GM12878 (cell line): ENCODE results near the gene MAP7. TPM values are rescaled to one million over a fixed set of nuclear protein-coding genes. Genes with fewer than 3 reads are reported as not detected.

Experiments used
- ATAC-seq: fragments of 200-7000 bp; cut with Tn5 transposase; 3 replicates; pipeline ENCODE4 v1.9.1; 2020; ENCODE audit warnings: mild to moderate bottlenecking, moderate library complexity
- BruUV-seq: library from RNA; stranded (reverse); fragments of 400-500 nt; replicated peaks from 2 replicates; lab custom pipeline; 2021; lab: Mats Ljungman, UMichigan
- CTCF ChIA-PET: fragments of 300-600 bp; sonication (Branson Sonifier 250); formaldehyde crosslinking; extraction: SDS; loops from one replicate; lab custom pipeline; 2021; ENCODE audit warnings: inconsistent platforms; lab: Yijun Ruan, JAX
- POLR2A ChIA-PET: fragments of 350-600 bp; formaldehyde crosslinking; extraction: SDS; loops from one replicate; lab custom pipeline; 2021; ENCODE audit warnings: inconsistent platforms; lab: Charles Lee
- RAD21 ChIA-PET: fragments of 300-600 bp; sonication (Branson Sonifier 250); formaldehyde crosslinking; loops from one replicate; lab custom pipeline; 2023; ENCODE audit warnings: antibody characterized with exemption; ENCODE audit not compliant: unreplicated experiment; lab: Charles Lee
- SMC1A ChIA-PET: fragments of 300-600 bp; sonication (Branson Sonifier 250); formaldehyde crosslinking; loops from one replicate; lab custom pipeline; 2023; ENCODE audit not compliant: unreplicated experiment, uncharacterized antibody; lab: Charles Lee
- DNase-seq: peaks from one replicate; pipeline ENCODE4 v3.0.0-alpha.2; 2011; ENCODE audit warnings: low read depth, low spot score
- FAIRE-seq: peaks from 3 replicates; lab custom pipeline; 2011; peaks lifted over from hg19 to GRCh38; lab: Jason Lieb, UNC
- H2AFZ ChIP-seq: 2 replicates; pipeline ENCODE4 v1.6.0; 2011; ENCODE audit warnings: low read depth, low read length, control low read depth; ENCODE audit not compliant: control insufficient read depth
- H3K27ac ChIP-seq: 2 replicates; pipeline ENCODE4 v1.5.1; 2011; ENCODE audit warnings: control low read depth; ENCODE audit not compliant: control insufficient read depth, insufficient read depth
- H3K27me3 ChIP-seq, 2 experiments: replicated peaks in 1 of 2; 2 replicates each; pipeline versions ENCODE4 v1.6.0 to v1.6.1; 2011; ENCODE audit warnings: low read length in 1 of 2; ENCODE audit not compliant: control insufficient read depth in 2 of 2, insufficient read depth in 2 of 2
- H3K36me3 ChIP-seq, 2 experiments: 2 replicates each; pipeline ENCODE4 v1.5.1; 2011; ENCODE audit warnings: low read length in 1 of 2; ENCODE audit not compliant: control insufficient read depth in 2 of 2, insufficient read depth in 2 of 2
- H3K4me1 ChIP-seq: 2 replicates; pipeline ENCODE4 v1.6.1; 2011; ENCODE audit warnings: mild to moderate bottlenecking, low read length, moderate library complexity, mixed read lengths; ENCODE audit not compliant: control insufficient read depth, insufficient read depth
- H3K4me2 ChIP-seq: 2 replicates; pipeline ENCODE4 v1.6.0; 2011; ENCODE audit warnings: control low read depth; ENCODE audit not compliant: control insufficient read depth, insufficient read depth
- H3K4me3 ChIP-seq: fragments of 200-600 bp; sonication (generic); 2 replicates; pipeline ENCODE4 v1.5.1; 2016
- H3K79me2 ChIP-seq: 2 replicates; pipeline ENCODE4 v1.6.0; 2011; ENCODE audit warnings: low read length; ENCODE audit not compliant: control insufficient read depth, insufficient read depth
- H3K9ac ChIP-seq: 2 replicates; pipeline ENCODE4 v1.8.0; 2011; ENCODE audit warnings: low read length, control low read depth, mixed read lengths; ENCODE audit not compliant: control insufficient read depth, insufficient read depth
- H3K9me3 ChIP-seq: replicated peaks from 3 replicates; pipeline ENCODE4 v1.5.1; 2011; ENCODE audit warnings: mild to moderate bottlenecking, low read length; ENCODE audit not compliant: control insufficient read depth, insufficient read depth
- H4K20me1 ChIP-seq: 2 replicates; pipeline ENCODE4 v1.6.0; 2011; ENCODE audit not compliant: control insufficient read depth, insufficient read depth
- CREB1 ChIP-seq: IDR thresholded peaks from 2 replicates; pipeline ENCODE4 v1.6.1; 2012; ENCODE audit warnings: low read depth, mild to moderate bottlenecking, inconsistent platforms
- ESRRA ChIP-seq: IDR thresholded peaks from 2 replicates; pipeline ENCODE4 v1.6.1; 2012; ENCODE audit warnings: mild to moderate bottlenecking, low read length, improper control_type of control experiment
- MTA3 ChIP-seq: IDR thresholded peaks from 2 replicates; pipeline ENCODE4 v1.6.1; 2012; ENCODE audit warnings: low read length, inconsistent platforms, borderline replicate concordance
- SREBF2 ChIP-seq: IDR thresholded peaks from 2 replicates; pipeline ENCODE4 v1.6.1; 2012; ENCODE audit warnings: mild to moderate bottlenecking, low read length
- WGBS: methylation state at CpG from one replicate; pipeline ENCODE4 v1.1.6; 2016; ENCODE audit warnings: low lambda C conversion rate; ENCODE audit not compliant: insufficient replicate concordance, insufficient coverage; ENCODE audit errors: missing lambda C conversion rate; 5-methylcytosine and 5-hydroxymethylcytosine counted together
- in situ Hi-C: fragments of 300-500 bp; cut with MboI; formaldehyde crosslinking; loops from 9 replicates; pipeline ENCODE4 v1.14.3; 2018; ENCODE audit warnings: mixed read lengths
- intact Hi-C: fragments of 100-400 bp; cut with micrococcal nuclease; formaldehyde crosslinking; loops from one replicate; pipeline ENCODE4 v1.14.2; 2022; ENCODE audit not compliant: unreplicated experiment
- polyA plus RNA-seq, 11 experiments: library from polyadenylated mRNA; depleted of rRNA in 4 of 11; unstranded in 6 of 11; stranded (reverse) in 5 of 11; fragments of >200 nt; fragmentation: Nextera tagmentation in 4 of 11; fragmentation: Illumina TruSeq in 1 of 11; extraction: Ambion mirVana in 4 of 11; extraction: Trizol in 1 of 11; gene quantifications; 1 replicate in 1 of 11; 2 replicates in 10 of 11; pipeline versions ENCODE4 v1.2.1 to v1.2.3, GENCODE V29; 2011 to 2016; ENCODE audit warnings: inconsistent platforms in 2 of 11, missing spikeins in 2 of 11, low read depth in 1 of 11
- total RNA-seq, 4 experiments: library from RNA; depleted of rRNA in 3 of 4; stranded (reverse); fragments of >200 nt in 3 of 4; fragmentation: Illumina TruSeq in 1 of 4; extraction: Trizol in 1 of 4; gene quantifications; 2 replicates each; pipeline versions ENCODE4 v1.2.1 to v1.2.3, GENCODE V29; 2013 to 2021
- TF ChIP-seq, protein P1 (sequence below): fragments of 450-650 bp; IDR thresholded peaks from 2 replicates; pipeline ENCODE4 v1.6.1; 2016; ENCODE audit warnings: mild to moderate bottlenecking
- TF ChIP-seq, protein P2 (sequence below): IDR thresholded peaks from 2 replicates; pipeline ENCODE4 v1.6.1; 2011; ENCODE audit warnings: borderline replicate concordance, low read depth, mild to moderate bottlenecking, moderate library complexity, low read length; ENCODE audit not compliant: insufficient read depth, poor library complexity, severe bottlenecking
- TF ChIP-seq, protein P3 (sequence below): fragments of 450-650 bp; IDR thresholded peaks from 2 replicates; pipeline ENCODE4 v1.6.1; 2017; ENCODE audit warnings: mild to moderate bottlenecking

The MAP7 gene
- total and polyA plus RNA-seq, 10 of the 15 experiments (the other 5 are each of a cell fraction or from before 2014, with no cell fraction given) = 0.04 to 0.17 (median 0.08) TPM; not detected in 2

DNA sequence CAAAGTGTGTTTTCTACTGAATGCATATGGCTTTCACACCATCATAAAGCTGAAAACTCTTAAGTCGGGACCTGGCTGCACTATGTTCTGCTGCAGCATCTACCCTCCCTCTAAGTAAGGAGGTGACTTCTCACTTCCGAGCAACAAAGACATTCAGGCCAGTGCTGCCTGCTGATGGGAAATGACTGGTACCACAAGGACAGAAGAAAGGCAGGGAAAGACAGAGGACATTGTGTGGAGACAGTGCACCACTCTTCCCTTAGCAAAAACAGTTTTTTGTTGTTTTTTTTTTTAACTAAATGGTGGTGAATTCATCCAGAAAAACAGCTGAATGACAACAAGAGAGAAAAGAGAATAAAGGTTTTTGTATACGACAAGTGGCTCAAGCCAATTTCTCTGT lies 81.5 kb downstream of the MAP7 start:
- FAIRE-seq = no peak
- Histone ChIP-seq H3K9ac (no peak overlapping the region), H3K27me3 (peaks cover 0 to 9% of the 10 kb centered on the region in 2 experiments; a peak in 3 of 4 replicates), H3K27ac (no peak overlapping the region), H4K20me1 (no peaks in the 10 kb centered on the region), H3K4me2 (no peak overlapping the region), H2AFZ (no peak overlapping the region), H3K9me3 (no peaks in the 10 kb centered on the region), H3K4me1 (peaks cover 5% of the 10 kb centered on the region; the same call in 1 of the 2 replicates), H3K36me3 (no peaks in the 10 kb centered on the region), H3K4me3 (no peak overlapping the region), H3K79me2 (no peaks in the 10 kb centered on the region)
- ChIA-PET SMC1A (no interaction called here), POLR2A (no interaction called here), RAD21 (no interaction called here), CTCF (interaction anchor here (0.6 to 0.8 kb wide), 2 partner anchors 13 to 72 kb away, joined by 3 read pairs; no protein-coding TSS in a partner anchor)
- no TSS peak for BruUV-seq
- ATAC-seq = no peak
- no peak for DNase-seq
- intact Hi-C loops (no loop called here), in situ Hi-C loops (no loop called here)
- TF ChIP-seq, protein P1, sequence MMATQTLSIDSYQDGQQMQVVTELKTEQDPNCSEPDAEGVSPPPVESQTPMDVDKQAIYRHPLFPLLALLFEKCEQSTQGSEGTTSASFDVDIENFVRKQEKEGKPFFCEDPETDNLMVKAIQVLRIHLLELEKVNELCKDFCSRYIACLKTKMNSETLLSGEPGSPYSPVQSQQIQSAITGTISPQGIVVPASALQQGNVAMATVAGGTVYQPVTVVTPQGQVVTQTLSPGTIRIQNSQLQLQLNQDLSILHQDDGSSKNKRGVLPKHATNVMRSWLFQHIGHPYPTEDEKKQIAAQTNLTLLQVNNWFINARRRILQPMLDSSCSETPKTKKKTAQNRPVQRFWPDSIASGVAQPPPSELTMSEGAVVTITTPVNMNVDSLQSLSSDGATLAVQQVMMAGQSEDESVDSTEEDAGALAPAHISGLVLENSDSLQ = no peak
- TF ChIP-seq, protein P2, sequence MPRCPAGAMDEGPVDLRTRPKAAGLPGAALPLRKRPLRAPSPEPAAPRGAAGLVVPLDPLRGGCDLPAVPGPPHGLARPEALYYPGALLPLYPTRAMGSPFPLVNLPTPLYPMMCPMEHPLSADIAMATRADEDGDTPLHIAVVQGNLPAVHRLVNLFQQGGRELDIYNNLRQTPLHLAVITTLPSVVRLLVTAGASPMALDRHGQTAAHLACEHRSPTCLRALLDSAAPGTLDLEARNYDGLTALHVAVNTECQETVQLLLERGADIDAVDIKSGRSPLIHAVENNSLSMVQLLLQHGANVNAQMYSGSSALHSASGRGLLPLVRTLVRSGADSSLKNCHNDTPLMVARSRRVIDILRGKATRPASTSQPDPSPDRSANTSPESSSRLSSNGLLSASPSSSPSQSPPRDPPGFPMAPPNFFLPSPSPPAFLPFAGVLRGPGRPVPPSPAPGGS = no peak
- no peak for TF ChIP-seq MTA3
- no peak for TF ChIP-seq SREBF2
- no peak for TF ChIP-seq CREB1
- TF ChIP-seq ESRRA = no peak
- TF ChIP-seq, protein P3, sequence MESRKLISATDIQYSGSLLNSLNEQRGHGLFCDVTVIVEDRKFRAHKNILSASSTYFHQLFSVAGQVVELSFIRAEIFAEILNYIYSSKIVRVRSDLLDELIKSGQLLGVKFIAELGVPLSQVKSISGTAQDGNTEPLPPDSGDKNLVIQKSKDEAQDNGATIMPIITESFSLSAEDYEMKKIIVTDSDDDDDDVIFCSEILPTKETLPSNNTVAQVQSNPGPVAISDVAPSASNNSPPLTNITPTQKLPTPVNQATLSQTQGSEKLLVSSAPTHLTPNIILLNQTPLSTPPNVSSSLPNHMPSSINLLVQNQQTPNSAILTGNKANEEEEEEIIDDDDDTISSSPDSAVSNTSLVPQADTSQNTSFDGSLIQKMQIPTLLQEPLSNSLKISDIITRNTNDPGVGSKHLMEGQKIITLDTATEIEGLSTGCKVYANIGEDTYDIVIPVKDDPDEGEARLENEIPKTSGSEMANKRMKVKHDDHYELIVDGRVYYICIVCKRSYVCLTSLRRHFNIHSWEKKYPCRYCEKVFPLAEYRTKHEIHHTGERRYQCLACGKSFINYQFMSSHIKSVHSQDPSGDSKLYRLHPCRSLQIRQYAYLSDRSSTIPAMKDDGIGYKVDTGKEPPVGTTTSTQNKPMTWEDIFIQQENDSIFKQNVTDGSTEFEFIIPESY = no peak
- 43% methylated on average over 3 of the region's 3 CpGs for WGBS
